Measurements from ENCODE around the gene TOMM40L.

The TOMM40L gene

DNA sequence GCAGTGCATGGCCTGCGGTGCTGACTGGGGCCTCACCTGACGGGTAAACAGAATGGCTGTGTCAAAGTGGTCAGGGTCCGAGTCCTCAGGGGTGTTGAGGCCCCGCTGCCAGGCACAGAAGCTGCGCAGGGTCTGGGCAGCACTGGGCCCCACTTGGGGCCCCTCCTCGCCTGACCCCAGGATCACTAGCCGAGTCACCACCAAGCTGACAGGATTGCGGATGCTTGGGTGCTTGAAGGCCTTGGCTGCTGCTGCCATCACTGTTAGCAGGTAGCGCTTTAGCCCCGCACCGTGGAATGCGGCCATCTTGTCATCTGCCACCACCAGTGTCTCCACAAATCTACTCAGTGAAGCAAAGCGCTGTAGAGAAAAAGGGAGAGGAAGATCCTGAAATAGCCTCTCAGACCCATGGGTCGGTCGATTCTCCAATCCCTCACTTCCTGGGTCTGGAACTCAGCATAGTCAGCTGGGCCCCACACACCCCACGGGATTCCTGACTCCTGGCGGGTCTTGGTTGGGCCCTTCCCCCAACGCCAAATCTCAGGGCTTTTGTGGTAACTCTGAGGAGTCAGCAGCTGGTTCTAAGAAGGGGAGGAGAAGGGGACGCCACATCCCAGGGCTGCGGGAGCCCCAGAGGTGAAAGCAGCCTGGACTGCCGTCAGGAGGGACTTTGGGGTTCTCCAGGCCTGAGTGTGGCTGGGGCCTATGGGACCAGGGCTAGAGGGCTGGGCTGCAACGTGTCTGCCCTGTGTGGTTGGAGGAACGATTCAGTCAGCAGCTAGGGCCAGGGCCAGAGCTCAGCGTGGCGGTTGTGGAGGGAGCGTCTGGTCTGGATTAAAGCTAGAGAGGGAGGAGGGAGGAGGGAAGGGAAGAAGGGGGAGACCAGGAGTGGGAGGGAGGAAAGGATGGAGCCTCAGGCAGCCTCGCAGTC lies 29.1 kb upstream of the TOMM40L start:
- DNase-seq (ENCODE audit: low read depth in 2 of 3, low spot score in 2 of 3) = no peak

DNA sequence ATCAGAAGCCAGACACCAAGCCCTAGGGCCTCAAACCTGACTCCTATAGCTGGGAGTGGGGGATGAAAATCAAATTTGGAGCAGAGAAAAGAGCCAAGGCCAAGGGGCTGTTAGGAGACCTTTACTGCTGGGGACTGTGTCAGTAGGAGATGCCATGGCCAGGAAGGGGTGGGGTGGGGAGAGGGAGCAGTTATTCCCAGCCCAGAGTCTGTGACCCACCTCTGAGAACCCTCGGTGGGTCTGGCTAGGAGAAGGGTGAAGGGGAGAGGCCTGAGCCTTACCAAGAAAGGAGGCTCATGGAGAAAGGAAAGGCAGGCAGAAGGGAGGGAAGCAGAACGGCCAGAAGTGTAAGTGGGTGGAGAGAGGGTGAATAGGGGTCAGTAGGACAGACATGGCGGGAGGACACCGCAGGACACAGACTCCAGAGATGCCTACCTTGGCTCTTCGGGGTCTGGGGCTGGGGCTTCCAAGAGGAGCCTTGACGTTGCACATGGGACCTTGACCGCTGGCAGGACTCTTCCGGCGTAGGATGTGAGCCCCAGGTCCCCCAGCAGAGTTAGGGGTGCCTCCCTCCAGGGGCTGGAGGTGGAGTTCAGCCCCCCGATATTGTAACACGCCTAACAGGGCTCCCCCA lies 28.2 kb upstream of the TOMM40L start:
- no peak for DNase-seq (ENCODE audit: low read depth in 2 of 3, low spot score in 2 of 3)

DNA sequence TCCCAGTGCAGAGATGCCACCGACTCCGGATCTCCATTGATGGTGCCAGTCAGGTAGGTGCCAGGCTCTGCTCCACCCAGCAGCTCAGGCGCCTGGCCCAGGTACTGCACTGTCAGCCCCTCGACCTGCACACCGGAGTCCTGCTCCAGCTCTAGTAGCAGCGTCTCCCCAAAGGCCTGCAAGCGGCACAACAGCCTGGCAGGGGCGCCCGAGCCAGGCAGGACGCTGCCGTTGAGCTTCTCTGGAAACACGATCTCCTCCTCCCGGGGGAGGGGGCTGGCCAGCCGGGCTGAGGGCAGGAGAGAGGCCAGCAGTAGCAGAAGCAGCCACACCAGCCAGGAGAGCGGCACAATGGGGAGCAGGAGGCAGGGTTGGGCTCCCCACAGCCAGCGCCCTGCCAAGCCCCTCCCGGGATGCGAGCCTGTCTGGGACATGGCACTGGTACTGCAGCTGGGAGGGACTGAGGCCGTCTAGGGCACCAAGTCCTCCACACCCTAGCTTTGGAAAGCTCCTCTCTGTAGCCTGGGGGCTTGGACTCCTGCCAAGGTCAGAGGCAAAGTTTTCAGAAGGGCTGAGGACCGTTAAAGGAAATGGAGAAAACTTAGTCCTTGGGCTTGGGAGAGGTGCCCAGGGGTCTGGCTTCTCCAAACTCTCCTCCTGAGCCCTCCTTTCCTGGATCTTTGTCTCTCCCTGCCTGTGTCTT lies 27.5 kb upstream of the TOMM40L start:
- no peak for DNase-seq (ENCODE audit: low read depth in 2 of 3, low spot score in 2 of 3)

DNA sequence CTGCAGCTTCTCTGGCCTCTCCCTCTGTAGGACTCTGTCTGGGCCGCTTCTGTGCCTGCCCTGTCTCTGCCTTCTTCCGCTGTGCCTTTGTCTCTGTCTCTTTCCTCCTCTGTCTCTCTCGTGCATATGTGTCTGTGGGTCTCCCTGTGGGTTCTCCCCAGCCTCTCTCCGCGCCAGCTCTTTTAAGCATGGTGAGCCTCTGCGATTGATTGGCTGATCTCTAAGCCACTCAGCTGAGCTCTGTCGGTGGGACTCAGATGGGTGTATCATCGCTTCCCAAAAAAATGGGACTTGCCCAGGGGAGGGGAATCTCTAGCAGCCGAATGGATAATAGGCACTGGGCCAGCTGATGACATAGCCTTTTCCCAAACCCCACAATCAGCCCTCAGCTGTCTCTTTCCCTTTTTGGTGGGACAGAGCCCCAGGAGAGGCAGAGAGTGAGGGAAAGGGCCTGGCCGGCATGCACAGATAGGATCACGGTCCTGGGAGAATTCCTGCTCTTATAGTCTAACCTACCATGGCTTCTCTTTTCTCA lies 26.9 kb upstream of the TOMM40L start, which contains the start of gene ADAMTS4:
TSS of gene ADAMTS4 (minus strand) at position 158 of the 535 bp plus-strand sequence. CDS start 427 bp downstream, outside the sequence.
- DNase-seq (ENCODE audit: low read depth in 2 of 3, low spot score in 2 of 3) = no peak

DNA sequence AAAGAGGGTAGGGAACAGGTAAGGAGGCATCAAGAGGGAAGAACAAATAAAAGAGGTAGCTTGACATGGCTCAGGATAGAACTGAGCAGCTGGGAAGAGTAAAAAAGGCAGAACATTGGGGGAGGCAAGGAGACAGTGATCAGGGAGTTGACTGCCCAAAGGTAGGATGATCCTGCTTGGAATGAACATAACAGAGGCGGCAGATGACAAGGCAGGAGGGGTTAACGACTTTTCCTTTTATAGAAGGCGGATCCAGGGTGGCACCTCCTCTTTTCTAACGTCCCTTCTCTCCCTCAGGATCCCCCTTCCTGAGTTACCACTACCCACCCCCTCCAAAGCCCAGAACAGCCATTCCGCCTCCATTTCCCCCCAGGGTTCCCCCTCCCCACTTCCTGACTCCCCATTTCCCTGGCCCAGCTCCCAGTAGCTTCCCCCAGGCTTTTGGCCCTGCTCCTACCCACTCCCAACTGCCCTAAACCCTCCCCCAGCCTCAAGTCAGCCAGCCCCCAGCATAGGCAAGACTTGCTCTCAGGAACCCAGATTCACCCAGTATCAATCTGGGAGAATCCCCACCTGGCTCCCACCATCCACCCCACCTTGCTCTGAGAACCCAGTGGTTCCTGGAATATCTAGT lies 26.2 kb upstream of the TOMM40L start:
- no peak for DNase-seq (ENCODE audit: low read depth in 2 of 3, low spot score in 2 of 3)

DNA sequence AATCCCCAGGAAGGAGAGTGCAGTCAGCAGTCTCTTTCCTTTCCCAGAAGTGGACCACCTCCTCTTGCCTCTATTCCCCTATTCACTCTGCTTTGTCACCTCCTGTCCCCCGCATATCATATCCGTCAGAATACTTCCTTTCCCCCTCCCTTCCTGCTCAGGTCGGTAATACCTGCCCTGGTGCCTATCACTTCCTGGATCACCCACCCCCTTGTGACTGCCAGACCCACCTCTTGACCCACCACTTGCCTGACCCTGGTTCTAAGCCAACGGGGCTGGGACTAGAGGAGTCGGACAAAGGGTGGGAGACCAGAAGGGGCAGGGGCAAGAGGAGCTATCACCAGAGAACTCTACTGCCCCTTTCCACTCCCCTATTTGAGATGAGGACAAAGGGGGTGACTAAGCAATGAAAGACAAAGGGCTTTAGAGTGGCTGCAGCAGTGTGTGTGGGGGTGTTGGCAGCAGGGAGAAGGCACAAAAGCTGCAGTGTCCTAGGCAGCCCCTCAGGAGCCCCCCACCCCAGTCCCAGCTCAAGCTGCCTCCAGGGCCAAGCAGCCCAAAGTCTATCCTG lies 25.4 kb upstream of the TOMM40L start:
- no peak for DNase-seq (ENCODE audit: low read depth in 2 of 3, low spot score in 2 of 3)

DNA sequence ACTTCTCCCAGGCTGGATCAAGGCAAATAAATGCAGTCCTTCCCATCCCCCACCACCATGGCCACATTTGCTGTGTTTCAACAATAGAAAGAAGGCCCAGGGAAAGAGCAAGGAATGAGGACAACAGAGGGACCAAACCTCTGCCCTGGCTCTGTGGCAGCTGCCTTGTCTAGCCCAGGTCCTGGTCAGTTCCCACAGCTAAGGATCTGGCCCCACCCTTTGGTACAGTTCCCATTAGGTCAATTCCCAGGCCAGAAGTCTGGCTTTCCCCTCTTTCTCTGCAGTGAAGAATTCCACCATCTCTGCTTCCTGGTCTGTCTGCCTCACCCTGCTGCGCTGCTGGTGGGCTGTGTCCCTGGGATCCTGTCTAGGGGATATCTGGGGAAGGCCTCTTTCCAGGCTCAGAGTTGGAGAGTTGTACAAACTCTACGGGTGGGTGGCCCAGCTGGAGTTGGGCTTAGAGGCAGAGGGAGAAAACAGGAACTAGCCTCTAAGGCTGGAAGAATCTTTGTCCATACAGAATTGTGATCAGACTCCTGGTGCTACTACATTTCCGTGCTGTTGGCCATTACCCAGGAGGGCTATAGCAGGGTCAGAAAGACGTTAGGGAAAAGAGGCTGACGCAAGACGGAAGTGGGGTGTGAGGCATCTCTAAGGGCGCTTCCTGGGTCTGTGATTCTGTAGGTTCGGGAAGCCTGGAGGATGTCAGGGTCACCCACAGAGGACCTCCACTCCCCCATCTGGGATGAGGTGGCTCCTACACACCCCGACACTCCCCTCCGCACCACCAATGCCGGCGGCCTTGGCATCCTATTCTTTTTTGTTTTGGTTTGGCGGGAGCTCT lies 24.6 kb upstream of the TOMM40L start:
- DNase-seq (ENCODE audit: low read depth in 2 of 3, low spot score in 2 of 3) = no peak

DNA sequence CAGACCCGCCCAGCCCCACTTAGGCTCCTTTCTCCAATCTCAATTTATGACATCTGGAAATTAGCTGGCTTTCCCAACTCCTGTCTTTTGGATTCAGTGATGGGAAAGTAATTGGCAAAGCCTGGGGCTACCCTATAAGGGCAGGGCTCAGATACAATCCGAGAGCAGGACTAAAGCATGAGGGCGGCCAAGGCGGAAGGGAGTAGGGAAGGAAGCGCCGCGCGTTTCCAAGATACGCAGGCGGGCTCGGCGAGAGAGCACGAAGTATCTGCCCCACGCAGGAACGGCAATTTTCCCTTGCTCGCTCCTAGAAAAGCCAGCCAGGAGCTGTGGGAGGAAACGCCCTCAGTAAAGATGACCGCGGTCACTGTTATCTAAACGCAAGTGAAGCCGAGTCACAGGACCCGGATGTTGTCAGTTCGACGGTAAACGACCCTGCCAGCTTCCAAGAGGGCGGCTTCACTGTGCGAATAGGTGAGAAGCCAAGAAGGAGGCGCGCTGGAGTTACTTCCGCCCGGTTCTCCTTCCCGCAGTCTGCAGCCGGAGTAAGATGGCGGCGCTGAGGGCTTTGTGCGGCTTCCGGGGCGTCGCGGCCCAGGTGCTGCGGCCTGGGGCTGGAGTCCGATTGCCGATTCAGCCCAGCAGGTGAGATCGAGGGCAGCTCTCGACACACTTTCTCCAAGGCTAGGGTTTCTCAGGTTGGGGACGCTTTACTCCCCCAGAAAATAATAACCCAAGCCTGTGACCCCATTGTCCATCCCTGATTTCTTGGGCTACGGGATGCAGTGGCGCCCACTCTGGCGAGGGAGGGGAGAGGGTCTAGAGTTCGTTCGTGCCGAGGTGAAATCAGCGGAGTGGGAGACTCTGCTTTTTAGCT lies 23.8 kb upstream of the TOMM40L start, which contains the start of gene NDUFS2:
TSS of gene NDUFS2 (plus strand) at position 532 of the 877 bp plus-strand sequence. CDS start at position 551, 19 bp downstream.
- peak; percentile 72 to 85 (median 83) for DNase-seq (ENCODE audit: low read depth in 2 of 3, low spot score in 2 of 3)

DNA sequence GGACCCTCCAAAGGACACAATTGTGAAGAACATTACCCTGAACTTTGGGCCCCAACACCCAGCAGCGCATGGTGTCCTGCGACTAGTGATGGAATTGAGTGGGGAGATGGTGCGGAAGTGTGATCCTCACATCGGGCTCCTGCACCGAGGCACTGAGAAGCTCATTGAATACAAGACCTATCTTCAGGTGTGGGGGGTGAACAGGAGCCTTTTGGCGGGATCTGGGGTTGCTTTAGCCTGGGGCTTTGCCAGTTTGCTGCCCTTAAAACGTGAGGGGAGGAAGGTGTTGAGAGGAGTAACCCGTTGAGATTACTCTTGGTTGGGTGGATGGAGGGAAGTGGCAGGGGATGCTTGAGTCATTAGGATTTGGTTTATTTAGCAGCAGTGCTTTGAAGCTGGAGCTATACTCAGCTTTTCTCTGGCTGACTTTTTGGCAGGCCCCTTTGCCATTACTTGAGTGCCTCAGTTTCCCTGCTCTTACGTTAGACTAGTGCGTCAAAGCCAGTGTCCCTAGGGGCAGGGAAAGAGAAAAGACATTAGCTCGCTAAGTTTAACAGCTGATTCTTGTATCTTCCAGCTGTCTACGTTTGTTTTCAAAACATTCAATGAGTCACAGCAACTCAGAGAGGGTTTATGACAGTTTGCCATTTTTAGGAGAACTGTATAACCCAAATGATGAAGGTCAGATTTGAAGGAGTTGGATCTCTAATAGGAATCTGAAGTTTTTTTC lies 19.3 kb upstream of the TOMM40L start:
- DNase-seq (ENCODE audit: low read depth in 2 of 3, low spot score in 2 of 3) = no peak

DNA sequence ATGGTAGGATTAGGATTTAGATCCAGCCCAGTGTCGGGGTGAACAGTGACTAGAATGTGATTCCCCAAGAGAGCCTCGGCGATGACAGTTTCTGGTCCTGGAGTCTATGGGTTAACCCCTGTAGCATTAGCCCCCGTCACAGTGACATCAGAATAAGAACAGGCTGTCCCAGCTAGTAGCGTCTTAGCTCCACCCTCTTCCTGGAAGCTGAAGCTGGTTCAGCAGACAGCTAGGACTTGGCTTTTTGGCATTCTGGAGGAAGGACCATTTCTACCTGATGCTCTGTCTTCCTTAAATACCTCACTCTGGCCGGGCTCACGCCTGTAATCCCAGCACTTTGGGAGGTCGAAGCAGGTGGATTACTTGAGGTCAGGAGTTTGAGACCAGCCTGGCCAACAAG lies 18.7 kb upstream of the TOMM40L start:
- DNase-seq (ENCODE audit: low read depth in 2 of 3, low spot score in 2 of 3) = no peak

DNA sequence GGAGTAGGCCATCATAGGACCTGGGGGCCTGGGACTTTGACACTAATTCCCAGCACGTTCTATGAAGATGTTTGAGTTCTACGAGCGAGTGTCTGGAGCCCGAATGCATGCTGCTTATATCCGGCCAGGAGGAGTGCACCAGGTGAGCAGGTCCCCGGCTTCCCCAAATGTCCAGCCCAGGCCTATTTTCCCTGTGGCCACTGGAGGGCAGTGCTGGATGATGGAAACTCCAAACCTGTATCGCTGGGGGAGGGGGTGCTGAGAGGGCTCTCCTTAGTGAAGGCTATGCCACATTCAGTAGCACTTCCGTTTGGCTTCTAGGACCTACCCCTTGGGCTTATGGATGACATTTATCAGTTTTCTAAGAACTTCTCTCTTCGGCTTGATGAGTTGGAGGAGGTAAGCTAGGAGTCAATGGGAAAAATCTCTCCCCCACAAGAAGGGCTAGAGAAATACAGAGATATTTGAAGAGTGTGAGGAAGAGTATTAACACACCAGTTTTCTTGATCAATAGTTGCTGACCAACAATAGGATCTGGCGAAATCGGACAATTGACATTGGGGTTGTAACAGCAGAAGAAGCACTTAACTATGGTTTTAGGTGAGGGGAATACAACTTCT lies 16.0 kb upstream of the TOMM40L start:
- peak in 1 of 3 experiments; percentile 45 for DNase-seq (ENCODE audit: low read depth in 2 of 3, low spot score in 2 of 3)

DNA sequence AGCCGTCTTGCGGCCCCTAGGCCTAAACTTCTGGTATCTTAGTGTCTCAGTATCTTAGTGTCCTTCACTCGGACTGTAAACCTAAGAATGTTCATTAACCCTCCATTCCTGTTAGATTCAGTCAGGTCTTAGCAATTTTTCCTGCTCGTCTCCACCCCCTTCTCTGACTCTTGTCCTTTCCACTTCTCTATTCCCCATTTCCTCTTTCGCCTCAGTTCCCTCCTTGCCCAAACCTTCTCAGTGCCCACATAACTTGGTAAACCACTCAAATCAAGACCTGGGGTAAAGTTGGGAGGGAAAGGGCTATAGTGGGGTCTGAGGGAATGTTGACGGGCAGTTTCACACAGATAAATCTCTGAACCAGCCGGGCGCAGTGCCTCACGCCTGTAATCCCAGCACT lies 11.5 kb upstream of the TOMM40L start:
- DNase-seq (ENCODE audit: low read depth in 2 of 3, low spot score in 2 of 3) = no peak

DNA sequence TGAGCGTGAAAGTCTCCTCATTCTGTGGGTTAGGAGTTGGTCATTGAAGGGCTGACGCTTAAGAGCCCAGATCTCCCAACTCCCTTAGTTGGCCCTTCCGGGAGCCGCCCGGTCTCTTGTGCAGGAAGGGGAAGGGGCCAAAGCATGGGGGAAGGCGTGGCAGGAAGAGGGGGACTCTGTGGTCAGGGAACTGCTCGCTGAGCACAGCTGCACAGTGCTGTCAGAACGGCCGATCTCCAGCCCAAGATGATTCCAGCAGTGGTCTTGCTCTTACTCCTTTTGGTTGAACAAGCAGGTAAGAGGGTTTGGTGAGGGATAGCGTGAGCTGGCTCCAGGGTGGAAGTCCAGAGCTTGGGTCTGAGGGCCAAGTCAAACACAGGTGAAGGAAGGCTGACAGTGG lies 10.8 kb upstream of the TOMM40L start, which contains the start of gene FCER1G:
TSS of gene FCER1G (plus strand) at position 220 of the 400 bp plus-strand sequence. CDS start at position 247, 27 bp downstream.
- DNase-seq (ENCODE audit: low read depth in 2 of 3, low spot score in 2 of 3) = no peak

DNA sequence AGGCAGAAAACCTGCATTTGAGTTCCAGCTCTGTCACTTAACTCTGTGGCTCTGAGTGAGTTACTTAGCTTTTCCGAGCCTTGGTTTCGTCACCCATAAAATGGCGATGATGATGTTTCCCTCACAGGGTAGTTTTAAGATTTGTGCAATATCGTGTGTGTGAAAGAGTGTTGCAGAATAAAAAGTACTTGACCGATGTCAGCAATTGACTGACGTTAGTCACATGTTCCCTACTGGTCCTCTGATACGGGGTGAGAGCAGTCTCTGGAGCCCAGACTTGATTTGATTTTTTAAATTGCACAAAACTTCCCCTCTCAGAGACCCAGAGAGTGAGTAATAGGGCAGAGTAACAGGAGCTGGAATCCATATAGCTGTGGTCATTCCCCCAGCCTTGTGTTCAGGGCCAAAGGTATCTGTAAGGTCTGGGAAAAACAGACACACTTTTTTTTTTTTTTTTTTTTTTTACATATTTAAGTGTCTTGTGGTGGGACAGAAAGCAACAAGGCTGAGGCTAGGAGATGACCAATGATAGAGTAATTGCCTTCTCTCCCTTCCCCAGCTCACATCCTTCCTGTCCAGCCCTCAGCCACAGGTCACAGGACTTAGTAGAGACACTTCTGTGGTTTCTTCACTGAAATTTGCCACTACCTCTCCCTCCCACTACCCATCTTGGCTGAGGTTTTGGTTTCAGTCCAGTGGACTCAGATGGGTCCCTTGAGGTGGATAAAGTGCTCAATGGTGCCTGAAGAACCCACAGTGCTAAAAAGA lies 8.7 kb upstream of the TOMM40L start:
- no peak for DNase-seq (ENCODE audit: low read depth in 2 of 3, low spot score in 2 of 3)

DNA sequence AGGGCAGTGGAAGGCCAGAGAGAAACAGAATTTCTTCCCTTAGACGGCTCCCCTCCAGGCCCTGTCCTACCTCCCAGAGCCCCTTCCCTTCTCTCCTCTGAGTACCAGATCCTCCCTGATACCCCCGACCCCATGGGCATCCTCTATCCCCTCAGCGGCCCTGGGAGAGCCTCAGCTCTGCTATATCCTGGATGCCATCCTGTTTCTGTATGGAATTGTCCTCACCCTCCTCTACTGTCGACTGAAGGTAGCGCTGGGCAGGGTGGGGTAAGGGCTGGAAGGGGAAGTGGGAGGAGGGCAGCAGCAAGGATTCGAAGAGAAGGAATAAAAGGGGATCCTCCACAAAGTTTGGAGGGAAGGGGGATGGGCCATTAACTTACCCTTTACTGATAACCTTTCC lies 8.0 kb upstream of the TOMM40L start:
- DNase-seq (ENCODE audit: low read depth in 2 of 3, low spot score in 2 of 3) = no peak

DNA sequence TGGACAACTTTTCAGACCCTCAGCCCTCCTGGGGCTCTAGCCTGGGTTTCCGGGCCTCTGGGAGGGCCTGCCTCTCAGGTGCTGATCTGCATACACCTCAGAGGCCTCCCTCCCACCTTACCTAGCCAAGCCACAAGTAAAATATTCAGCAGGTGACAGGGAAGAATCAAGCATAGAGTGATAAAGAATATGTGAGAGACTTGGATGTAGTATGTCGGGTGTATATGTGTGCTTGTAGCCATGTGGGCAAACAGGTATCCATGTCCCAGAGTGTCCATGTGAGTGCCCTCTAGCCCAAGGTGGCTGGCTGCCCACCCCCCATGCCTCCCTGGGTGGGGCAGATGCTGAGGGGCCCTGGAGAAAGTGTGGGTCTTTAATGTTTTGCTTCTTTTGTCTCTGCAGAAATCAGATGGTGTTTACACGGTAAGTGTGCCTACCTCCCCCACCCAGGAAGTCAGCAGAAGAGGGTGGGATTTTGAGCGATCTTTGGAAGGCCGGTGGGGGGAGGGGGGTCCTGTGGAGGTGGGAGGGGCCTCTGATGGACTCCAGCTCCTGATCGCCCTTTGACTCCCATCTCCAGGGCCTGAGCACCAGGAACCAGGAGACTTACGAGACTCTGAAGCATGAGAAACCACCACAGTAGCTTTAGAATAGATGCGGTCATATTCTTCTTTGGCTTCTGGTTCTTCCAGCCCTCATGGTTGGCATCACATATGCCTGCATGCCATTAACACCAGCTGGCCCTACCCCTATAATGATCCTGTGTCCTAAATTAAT lies 7.4 kb upstream of the TOMM40L start:
- DNase-seq (ENCODE audit: low read depth in 2 of 3, low spot score in 2 of 3) = no peak

Measured in activated CD8-positive, alpha-beta memory T cell treated with anti-CD3 and anti-CD28 coated beads for 48 hours (primary cell).